GM18867 (cell line): ENCODE measurements around the gene ARSB.
A peak's percentile ranks its signal among the peaks of the same experiment; 100 is the strongest.

ENCODE experiments used
- ATAC-seq: cut with Tn5 transposase; IDR thresholded peaks from one replicate; pipeline ENCODE4 v1.9.1; 2021; ENCODE audit warnings: mild to moderate bottlenecking, moderate library complexity; ENCODE audit not compliant: unreplicated experiment

Gene ARSB

GRCh38 chr5:78731884-78732283 is 253.2 kb downstream of the ARSB start:
- ATAC-seq: no peak

GRCh38 chr5:78730300-78731094 is 254.6 kb downstream of the ARSB start:
- no peak for ATAC-seq

DNA sequence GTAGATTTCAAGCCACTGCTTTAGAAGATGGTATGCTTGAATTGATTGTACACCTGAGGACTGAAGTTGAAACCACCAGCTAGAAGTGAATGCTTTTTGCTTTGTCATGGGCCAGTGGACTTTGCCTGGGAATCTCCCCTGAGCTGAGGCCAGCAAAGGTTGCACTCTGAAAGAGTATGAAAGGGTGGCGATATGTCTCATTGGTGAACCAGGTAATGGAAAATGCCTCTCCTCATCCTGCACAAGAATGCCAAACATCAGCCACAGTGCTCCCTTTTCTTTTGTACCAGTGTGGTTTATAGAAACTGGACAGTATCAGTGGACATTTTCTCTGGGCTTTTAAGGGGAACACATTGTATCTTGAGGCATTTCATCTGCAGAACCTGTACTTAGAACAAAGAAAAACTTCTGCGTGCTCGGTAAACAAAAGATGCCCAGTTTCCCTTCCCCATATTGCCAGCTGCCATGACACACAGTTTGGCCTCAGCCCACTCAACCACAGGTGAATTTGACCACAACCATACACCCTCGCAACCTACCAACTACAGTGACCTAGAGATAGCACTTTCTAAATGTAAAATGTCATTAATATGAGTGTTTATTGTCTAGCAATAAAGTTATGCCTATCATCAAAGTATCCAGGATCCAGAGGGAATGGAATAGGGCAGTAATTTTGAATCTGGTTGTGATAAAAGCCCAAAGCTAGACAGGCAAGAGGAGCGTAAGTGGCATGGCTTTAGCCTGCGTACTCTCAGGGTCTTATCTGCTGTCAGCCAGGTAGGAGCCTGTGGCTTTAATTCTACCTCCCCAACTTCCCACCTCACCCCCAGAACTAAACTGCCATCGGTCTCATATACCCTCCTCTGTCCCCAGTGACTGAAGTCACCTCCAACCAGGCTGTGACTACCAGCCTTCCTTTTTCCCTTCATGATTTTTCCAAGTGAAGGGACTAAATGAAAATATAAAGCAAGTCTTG is 257.0 kb downstream of the ARSB start:
- peak; percentile 87 for ATAC-seq
